ENCODE results near the gene SRD5A1.

The SRD5A1 gene

DNA sequence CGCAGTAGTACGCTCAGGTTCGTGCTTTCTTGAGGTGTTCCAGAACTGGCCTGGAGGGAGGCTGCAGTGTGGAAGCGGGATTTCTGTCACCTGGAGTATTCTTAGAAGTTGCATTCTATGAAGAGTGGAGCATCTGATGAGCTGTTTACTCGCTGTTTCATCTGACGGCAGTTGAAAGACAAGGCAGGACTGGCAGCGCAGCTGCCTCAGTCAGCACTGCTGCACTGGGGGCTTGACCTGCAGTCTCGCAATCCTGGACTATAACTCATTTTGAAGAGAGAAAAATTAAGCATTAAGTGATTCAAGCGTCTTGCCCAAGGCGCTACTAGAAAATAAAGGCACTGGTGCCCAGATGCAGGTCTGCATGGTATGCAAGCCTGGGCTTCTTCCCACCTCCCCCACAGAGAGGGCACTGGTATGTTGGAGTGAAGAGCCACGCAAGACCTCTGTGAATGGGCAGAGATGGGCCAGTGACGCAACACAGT lies 90.6 kb downstream of the SRD5A1 start:
- in situ Hi-C loops (cut with MboI; ENCODE audit: low sequenced_read_pairs), result no loop called here
